Measurements from ENCODE around the gene ABCA5.
"Not testable (repeated sequence)": the region's sequence is repeated elsewhere in the genome, so short reads cannot be mapped to it uniquely, and the experiment has no call there.

The ABCA5 gene

DNA sequence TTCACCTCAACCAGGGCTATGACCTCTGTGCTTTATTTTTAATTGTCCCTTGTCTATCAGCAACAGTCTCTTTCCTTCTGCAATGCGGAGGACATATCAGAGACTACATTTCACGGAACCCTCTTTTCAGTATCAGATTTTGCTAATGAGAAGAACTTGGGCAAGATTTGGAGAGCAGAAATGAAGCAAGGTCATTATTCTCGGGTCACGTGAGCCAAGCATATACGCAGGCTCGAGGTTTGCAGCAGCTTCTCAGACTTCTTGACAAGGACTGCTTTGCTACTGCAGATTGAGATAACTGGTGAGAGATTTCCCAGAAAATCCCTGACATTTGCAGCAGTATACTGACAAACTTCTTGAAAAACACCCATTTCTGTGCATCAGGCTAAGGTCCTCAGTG is 128.7 kb downstream of the ABCA5 start:
- DNase-seq: no peak

DNA sequence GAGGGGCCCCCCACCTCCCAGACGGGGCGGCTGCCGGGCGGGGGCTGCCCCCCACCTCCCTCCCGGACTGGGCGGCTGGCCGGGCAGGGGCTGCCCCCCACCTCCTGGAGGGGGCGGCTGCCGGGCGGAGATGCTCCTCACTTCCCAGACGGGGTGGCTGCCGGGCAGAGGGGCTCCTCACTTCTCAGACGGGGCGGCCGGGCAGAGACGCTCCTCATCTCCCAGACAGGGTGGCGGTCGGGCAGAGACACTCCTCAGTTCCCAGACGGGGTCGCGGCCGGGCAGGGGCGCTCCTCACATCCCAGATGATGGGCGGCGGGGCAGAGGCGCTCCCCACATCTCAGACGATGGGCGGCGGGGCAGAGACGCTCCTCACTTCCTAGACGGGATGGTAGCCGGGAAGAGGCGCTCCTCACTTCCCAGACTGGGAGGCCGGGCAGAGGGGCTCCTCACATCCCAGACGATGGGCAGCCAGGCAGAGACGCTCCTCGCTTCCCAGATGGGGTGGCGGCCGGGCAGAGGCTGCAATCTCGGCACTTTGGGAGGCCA is 130.8 kb downstream of the ABCA5 start:
- DNase-seq: not testable (repeated sequence)
